NT2/D1 (cell line): ENCODE measurements around the gene CST2.

Experiments
- SUZ12 ChIP-seq: IDR thresholded peaks from 2 replicates; pipeline ENCODE4 v1.6.1; 2011; ENCODE audit not compliant: insufficient read length, insufficient read depth; ENCODE audit errors: extremely low read depth
- YY1 ChIP-seq: IDR thresholded peaks from 2 replicates; pipeline ENCODE4 v1.6.1; 2011; ENCODE audit not compliant: insufficient read length, insufficient read depth

DNA sequence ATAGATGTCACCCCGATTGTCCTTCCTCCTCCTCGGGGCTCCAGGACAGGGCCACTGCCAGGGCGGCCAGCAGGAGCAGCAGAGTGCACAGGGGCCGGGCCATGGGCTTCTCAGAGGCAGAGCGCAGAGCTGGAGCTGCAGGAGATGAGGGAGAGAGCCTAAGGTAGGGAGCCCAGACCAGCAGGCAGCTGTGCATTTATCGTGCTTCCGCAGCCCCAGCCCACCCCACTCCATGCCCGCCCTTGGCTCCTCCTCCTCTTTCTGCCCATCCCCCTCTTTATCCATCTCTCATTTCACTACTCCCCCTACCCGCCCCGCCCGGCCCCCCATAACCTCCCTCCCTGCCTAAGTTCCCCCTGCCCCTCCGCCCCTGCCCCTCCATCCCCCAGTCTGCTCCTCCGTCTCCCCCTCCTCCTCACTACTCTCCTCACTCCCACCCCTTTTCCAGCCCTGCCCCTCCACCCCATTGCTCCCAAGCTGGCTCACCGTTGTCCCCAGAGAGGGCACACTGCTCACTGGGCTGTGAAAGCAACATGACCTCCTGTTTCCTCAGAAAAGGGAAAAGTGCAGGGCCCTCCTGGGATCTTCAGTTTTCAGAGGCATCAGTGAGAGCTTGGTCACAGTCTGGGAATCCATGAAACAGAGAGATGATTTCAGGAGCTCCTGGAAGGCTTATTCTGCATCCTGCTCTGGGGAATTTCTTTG is 50.3 kb downstream of the CST2 start:
- no peak for TF ChIP-seq SUZ12
- TF ChIP-seq YY1 = no peak
